Mesendoderm (in vitro differentiated cells): ENCODE data around the gene PRKAR1B.
A peak's percentile ranks its signal among the peaks of the same experiment; 100 is the strongest.

Experiments used
- DNase-seq: peaks from one replicate; pipeline ENCODE4 v3.0.0; 2013
- H2AK5ac ChIP-seq: 2 replicates; pipeline ENCODE4 v1.6.1; 2013; ENCODE audit warnings: low read length, inconsistent platforms
- H2BK120ac ChIP-seq: 2 replicates; pipeline ENCODE4 v1.6.1; 2013; ENCODE audit warnings: low read depth, mild to moderate bottlenecking, low read length, moderate library complexity, mixed read lengths
- H2BK15ac ChIP-seq: replicated peaks from 2 replicates; pipeline ENCODE4 v1.6.1; 2013; ENCODE audit warnings: low read depth, mild to moderate bottlenecking, moderate library complexity
- H2BK5ac ChIP-seq: 2 replicates; pipeline ENCODE4 v1.6.1; 2013; ENCODE audit warnings: low read length, inconsistent platforms
- H3K18ac ChIP-seq: 2 replicates; pipeline ENCODE4 v1.6.1; 2013; ENCODE audit warnings: mild to moderate bottlenecking, low read length, mixed read lengths
- H3K23ac ChIP-seq: one replicate; pipeline ENCODE4 v1.6.1; 2013; ENCODE audit warnings: low read length
- H3K27ac ChIP-seq: 2 replicates; pipeline ENCODE4 v1.5.1; 2013; ENCODE audit warnings: low read depth, mild to moderate bottlenecking, inconsistent platforms, low read length, moderate library complexity
- H3K27me3 ChIP-seq: 2 replicates; pipeline ENCODE4 v1.6.1; 2013; ENCODE audit warnings: low read length, control low read depth, mild to moderate bottlenecking, inconsistent platforms; ENCODE audit not compliant: insufficient read depth, poor library complexity
- H3K36me3 ChIP-seq: 2 replicates; pipeline ENCODE4 v1.6.1; 2013; ENCODE audit warnings: low read length, inconsistent platforms; ENCODE audit not compliant: control insufficient read depth, insufficient read depth
- H3K4ac ChIP-seq: one replicate; pipeline ENCODE4 v1.6.1; 2013; ENCODE audit warnings: low read depth, mild to moderate bottlenecking, low read length, moderate library complexity
- H3K4me1 ChIP-seq: 2 replicates; pipeline ENCODE4 v1.6.1; 2013; ENCODE audit warnings: low read depth, low read length, inconsistent platforms; ENCODE audit not compliant: control insufficient read depth
- H3K4me2 ChIP-seq: 2 replicates; pipeline ENCODE4 v1.6.1; 2013; ENCODE audit warnings: low read length
- H3K4me3 ChIP-seq: 2 replicates; pipeline ENCODE4 v1.5.1; 2013; ENCODE audit warnings: mild to moderate bottlenecking, low read length
- H3K56ac ChIP-seq: one replicate; pipeline ENCODE4 v1.6.1; 2013; ENCODE audit warnings: low read length
- H3K79me1 ChIP-seq: 2 replicates; pipeline ENCODE4 v1.6.1; 2013; ENCODE audit warnings: low read length, inconsistent platforms
- H3K79me2 ChIP-seq: 2 replicates; pipeline ENCODE4 v1.6.1; 2013; ENCODE audit warnings: mild to moderate bottlenecking, low read length; ENCODE audit not compliant: control insufficient read depth, insufficient read depth
- H3K9ac ChIP-seq: 2 replicates; pipeline ENCODE4 v1.6.1; 2013; ENCODE audit warnings: low read length, inconsistent platforms
- H4K5ac ChIP-seq: one replicate; pipeline ENCODE4 v1.6.1; 2013; ENCODE audit warnings: low read length
- H4K8ac ChIP-seq: one replicate; pipeline ENCODE4 v1.6.1; 2013; ENCODE audit warnings: low read depth, mild to moderate bottlenecking, control low read depth, low read length, moderate library complexity
- WGBS: extraction: QIAGEN DNeasy Blood & Tissue Kit; methylation state at CpG from one replicate; pipeline ENCODE4 v1.1.7; 2013; ENCODE audit warnings: low lambda C conversion rate, missing lambda C conversion rate; ENCODE audit not compliant: insufficient coverage; ENCODE audit errors: extremely low coverage; 5-methylcytosine and 5-hydroxymethylcytosine counted together

Gene PRKAR1B

DNA sequence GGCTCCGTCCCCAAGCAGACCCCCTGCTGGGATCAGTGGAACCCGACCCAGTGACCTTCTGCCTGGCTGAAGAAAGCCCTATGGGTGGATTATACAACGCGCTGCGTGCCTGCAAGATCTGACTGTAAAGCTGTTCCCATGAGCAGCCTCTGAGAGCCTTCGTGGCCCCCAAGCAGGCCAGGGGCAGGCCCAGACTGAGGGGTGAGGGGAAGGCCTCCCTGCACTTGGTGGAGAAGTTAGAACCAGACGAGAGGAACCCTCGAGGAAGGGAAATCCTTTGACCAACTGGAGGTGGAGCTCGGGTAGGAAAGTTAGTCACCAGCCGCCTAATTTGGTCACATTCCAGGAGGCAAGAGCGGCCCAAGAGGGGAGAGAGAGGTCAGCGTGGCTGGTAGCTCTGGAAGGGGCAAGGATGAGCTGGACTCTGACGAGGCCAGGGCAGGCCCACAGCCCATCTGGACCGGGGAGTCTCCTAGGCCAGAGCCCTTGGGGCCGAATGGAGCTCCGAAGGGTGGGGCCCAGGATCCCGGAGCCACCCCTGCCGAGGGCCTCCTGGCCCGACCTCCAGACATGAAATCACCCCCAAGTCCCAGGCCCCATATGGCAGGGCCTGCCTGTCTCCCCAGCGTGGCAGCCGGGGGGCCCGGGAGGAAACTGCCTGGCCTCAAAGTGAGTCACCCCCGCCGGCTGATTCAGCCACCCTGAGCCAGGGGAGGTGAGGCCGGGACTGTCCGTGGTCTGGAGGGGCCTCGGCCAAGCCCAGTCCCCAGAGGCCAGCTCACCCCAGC, 184.2 kb downstream of the PRKAR1B start:
- H2BK120ac ChIP-seq, result no peak overlapping the region
- no peak overlapping the region for H3K27ac ChIP-seq
- H2AK5ac ChIP-seq, result no peak overlapping the region
- H3K4me3 ChIP-seq, result no peak overlapping the region
- WGBS, result no CpG with 5 or more reads among the region's 27 CpGs
- no peaks in the 10 kb centered on the region for H3K27me3 ChIP-seq
- H2BK15ac ChIP-seq, result no peak overlapping the region
- no peak overlapping the region for H4K5ac ChIP-seq
- H3K36me3 ChIP-seq, result no peaks in the 10 kb centered on the region
- H3K4ac ChIP-seq, result no peak overlapping the region
- no peak overlapping the region for H3K9ac ChIP-seq
- no peaks in the 10 kb centered on the region for H3K79me1 ChIP-seq
- H3K56ac ChIP-seq, result peak overlapping the region; percentile 49
- no peak overlapping the region for H4K8ac ChIP-seq
- peaks cover 3% of the 10 kb centered on the region for H3K4me1 ChIP-seq
- peak; percentile 47 for DNase-seq
- H2BK5ac ChIP-seq, result no peak overlapping the region
- no peak overlapping the region for H3K23ac ChIP-seq
- H3K4me2 ChIP-seq, result no peak overlapping the region
- H3K79me2 ChIP-seq, result no peaks in the 10 kb centered on the region
- H3K18ac ChIP-seq, result no peak overlapping the region

DNA sequence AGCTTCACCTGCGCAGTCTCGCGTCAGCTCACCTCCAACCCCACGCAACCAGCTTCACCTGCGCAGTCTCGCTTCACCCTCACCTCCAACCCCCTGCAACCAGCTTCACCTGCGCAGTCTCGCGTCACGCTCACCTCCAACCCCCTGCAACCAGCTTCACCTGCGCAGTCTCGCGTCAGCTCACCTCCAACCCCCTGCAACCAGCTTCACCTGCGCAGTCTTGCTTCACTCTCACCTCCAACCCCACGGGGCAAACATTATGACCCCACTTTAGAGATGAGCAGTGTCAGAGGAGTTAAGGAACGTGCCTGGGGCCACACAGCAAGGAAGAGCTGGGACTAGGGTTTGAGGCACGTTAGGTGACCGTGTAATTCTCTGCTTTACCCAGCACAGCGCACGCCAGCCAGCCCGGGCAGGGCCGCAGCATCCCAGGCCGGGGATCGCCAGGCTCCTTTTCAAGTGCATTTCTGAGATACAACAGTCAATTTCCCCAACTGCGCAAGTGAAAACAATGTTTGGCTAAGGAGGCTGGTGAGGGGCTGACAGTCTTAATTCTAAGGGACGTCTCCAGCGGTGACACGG, 184.9 kb downstream of the PRKAR1B start:
- WGBS, result no CpG with 5 or more reads among the region's 28 CpGs
- Histone ChIP-seq H3K79me2 (no peaks in the 10 kb centered on the region), H3K18ac (no peak overlapping the region), H3K23ac (no peak overlapping the region), H3K27ac (no peak overlapping the region), H3K27me3 (no peaks in the 10 kb centered on the region), H3K4me2 (no peak overlapping the region), H3K4ac (no peak overlapping the region), H4K8ac (no peak overlapping the region), H3K79me1 (no peaks in the 10 kb centered on the region), H2AK5ac (no peak overlapping the region), H2BK15ac (no peak overlapping the region), H2BK120ac (no peak overlapping the region), H2BK5ac (no peak overlapping the region), H3K9ac (no peak overlapping the region), H4K5ac (no peak overlapping the region), H3K4me3 (no peak overlapping the region), H3K4me1 (peaks cover 3% of the 10 kb centered on the region), H3K36me3 (no peaks in the 10 kb centered on the region), H3K56ac (no peak overlapping the region)
- DNase-seq, result no peak

DNA sequence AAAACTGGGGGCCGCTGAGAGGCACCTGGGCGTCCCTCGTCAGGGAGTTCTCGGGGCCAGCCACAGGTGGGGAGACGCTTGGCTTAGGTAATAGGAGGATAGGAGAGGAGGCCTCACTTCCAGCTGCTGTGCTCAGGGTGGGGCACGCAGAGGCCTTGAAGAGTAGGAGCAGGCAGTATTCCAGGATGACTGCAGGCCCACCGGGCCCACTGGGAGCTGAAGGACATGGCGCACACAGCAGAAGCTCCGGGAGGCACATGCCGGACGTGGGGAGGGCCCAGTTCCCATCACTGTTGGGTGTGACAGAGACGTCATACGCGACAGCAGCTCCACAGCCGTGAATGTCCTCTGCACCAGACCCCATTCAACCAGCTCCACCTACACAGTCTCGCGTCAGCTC, 185.4 kb downstream of the PRKAR1B start:
- H3K4me3 ChIP-seq, result no peak overlapping the region
- H2BK5ac ChIP-seq, result no peak overlapping the region
- no peak overlapping the region for H2BK120ac ChIP-seq
- no peaks in the 10 kb centered on the region for H3K79me1 ChIP-seq
- H3K18ac ChIP-seq, result no peak overlapping the region
- no peak overlapping the region for H4K8ac ChIP-seq
- no peak overlapping the region for H3K56ac ChIP-seq
- no peak overlapping the region for H4K5ac ChIP-seq
- no peak overlapping the region for H2AK5ac ChIP-seq
- no peak overlapping the region for H3K9ac ChIP-seq
- no peaks in the 10 kb centered on the region for H3K27me3 ChIP-seq
- no peak for DNase-seq
- H3K36me3 ChIP-seq, result no peaks in the 10 kb centered on the region
- H3K4ac ChIP-seq, result no peak overlapping the region
- no peak overlapping the region for H3K4me2 ChIP-seq
- peaks cover 3% of the 10 kb centered on the region for H3K4me1 ChIP-seq
- H3K27ac ChIP-seq, result no peak overlapping the region
- H2BK15ac ChIP-seq, result no peak overlapping the region
- H3K79me2 ChIP-seq, result no peaks in the 10 kb centered on the region
- no CpG with 5 or more reads among the region's 17 CpGs for WGBS
- no peak overlapping the region for H3K23ac ChIP-seq

- peaks cover 3% of the 10 kb centered on the region for H3K4me1 ChIP-seq
- no CpG with 5 or more reads among the region's 12 CpGs for WGBS
These were observed 186.1 kb downstream of the PRKAR1B start for GRCh38 chr7:540997-541396.

DNA sequence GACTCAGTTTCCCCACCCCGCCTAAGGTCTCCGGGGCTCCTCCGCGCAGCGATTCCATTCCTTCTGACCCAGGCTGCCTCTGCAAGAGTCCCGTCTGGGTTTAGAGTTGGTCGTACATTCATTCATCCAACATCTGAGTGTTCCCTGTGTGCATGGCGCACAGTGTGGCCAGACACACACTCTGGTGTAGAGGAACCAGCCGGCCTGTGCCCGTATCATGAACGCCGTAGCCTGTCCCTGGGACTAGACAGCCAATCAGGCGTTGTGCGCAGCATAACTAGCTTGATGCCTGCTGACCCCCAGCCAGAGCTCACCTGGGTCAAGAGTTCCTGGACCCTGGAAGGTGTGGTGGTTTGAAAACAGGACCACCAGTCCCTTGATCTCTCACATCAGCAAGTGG, 186.5 kb downstream of the PRKAR1B start:
- H3K23ac ChIP-seq, result no peak overlapping the region
- H4K8ac ChIP-seq, result no peak overlapping the region
- no peak overlapping the region for H4K5ac ChIP-seq
- no peak overlapping the region for H3K4ac ChIP-seq
- peaks cover 3% of the 10 kb centered on the region for H3K4me1 ChIP-seq
- H2BK120ac ChIP-seq, result no peak overlapping the region
- H3K4me3 ChIP-seq, result no peak overlapping the region
- no peak overlapping the region for H2BK5ac ChIP-seq
- no peak overlapping the region for H2AK5ac ChIP-seq
- H3K79me1 ChIP-seq, result no peaks in the 10 kb centered on the region
- no CpG with 5 or more reads among the region's 14 CpGs for WGBS
- H3K56ac ChIP-seq, result no peak overlapping the region
- no peak overlapping the region for H2BK15ac ChIP-seq
- H3K79me2 ChIP-seq, result no peaks in the 10 kb centered on the region
- no peaks in the 10 kb centered on the region for H3K36me3 ChIP-seq
- no peak for DNase-seq
- no peak overlapping the region for H3K4me2 ChIP-seq
- H3K27ac ChIP-seq, result no peak overlapping the region
- H3K18ac ChIP-seq, result no peak overlapping the region
- no peak overlapping the region for H3K9ac ChIP-seq
- H3K27me3 ChIP-seq, result no peaks in the 10 kb centered on the region

More at GRCh38 chr7:540997-541396, 186.1 kb downstream of the PRKAR1B start:
- Histone ChIP-seq H3K27me3 (no peaks in the 10 kb centered on the region), H3K56ac (no peak overlapping the region), H3K23ac (no peak overlapping the region), H3K79me1 (no peaks in the 10 kb centered on the region), H3K36me3 (no peaks in the 10 kb centered on the region), H3K4me3 (no peak overlapping the region), H3K4me2 (no peak overlapping the region), H4K5ac (no peak overlapping the region), H3K79me2 (no peaks in the 10 kb centered on the region), H4K8ac (no peak overlapping the region), H3K4ac (no peak overlapping the region), H3K18ac (no peak overlapping the region), H2BK5ac (no peak overlapping the region), H2AK5ac (no peak overlapping the region), H3K27ac (no peak overlapping the region), H2BK15ac (no peak overlapping the region), H2BK120ac (no peak overlapping the region), H3K9ac (no peak overlapping the region)
- no peak for DNase-seq
